ENCODE measurements around the gene GRIA1. TPM values are rescaled to one million over a fixed set of nuclear protein-coding genes. Genes with fewer than 3 reads are reported as not detected.

The GRIA1 gene
- total and polyA plus RNA-seq, 2 of the 13 experiments (the other 11 are each of a cell fraction or from before 2014, with no cell fraction given), result not detected

DNA sequence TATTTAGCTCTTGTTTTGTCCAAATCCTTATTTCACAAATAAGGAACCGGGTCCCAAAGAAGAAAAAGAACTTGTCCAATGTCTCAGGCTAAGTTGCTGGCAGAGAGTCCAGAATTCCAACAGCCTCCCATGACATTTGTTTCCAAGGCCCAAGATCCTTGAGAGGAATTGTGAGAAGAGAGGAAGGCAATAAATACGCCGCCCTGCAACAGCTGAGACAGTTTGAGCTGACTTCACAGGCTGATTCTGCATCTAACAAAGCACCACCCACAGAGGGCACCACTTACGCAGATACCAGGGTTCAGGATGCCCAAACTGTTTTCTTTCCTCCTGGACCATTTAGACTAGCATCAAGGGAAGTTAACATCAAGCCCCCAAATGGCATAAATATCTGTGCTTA, 336.9 kb downstream of the GRIA1 start:
- Histone ChIP-seq H3K4me3 (replicated peaks in 1 of 3; ENCODE audit: insufficient read depth in 1 of 3, low read depth in 2 of 3, low read length in 3 of 3) (no peak overlapping the region), H3K27ac (ENCODE audit: extremely low read length, insufficient read depth, low read length) (no peak overlapping the region), H3K36me3 (replicated peaks in 1 of 2; ENCODE audit: control insufficient read depth in 1 of 2, insufficient read depth in 2 of 2, low read length in 2 of 2) (no peaks in the 10 kb centered on the region), H3K79me2 (ENCODE audit: insufficient read depth, low read length) (no peaks in the 10 kb centered on the region), H3K4me2 (ENCODE audit: low read depth, low read length) (no peak overlapping the region), H3K9me3 (ENCODE audit: low read length) (no peaks in the 10 kb centered on the region), H4K20me1 (ENCODE audit: insufficient read depth, low read length) (no peaks in the 10 kb centered on the region), H3K27me3 (ENCODE audit: control insufficient read depth in 1 of 2, insufficient read depth in 2 of 2, low read length in 2 of 2) (peaks cover 0 to 1% of the 10 kb centered on the region in 2 experiments; a peak in 1 of 5 replicates), H3K9ac (ENCODE audit: insufficient read depth, low read depth, low read length) (no peak overlapping the region), H2AFZ (ENCODE audit: low read length) (no peak overlapping the region), H3K4me1 (ENCODE audit: insufficient read depth, low read length) (no peaks in the 10 kb centered on the region)
- intact Hi-C loops (cut with micrococcal nuclease; ENCODE audit: unreplicated experiment), result no loop called here
- in situ Hi-C loops (cut with HindIII; ENCODE audit: extremely low pct_ligation_motif_present, low pct_unique_long_range_greater_than_20kb), result no loop called here
- POLR2A ChIA-PET, result no interaction called here
- WGBS (ENCODE audit: low lambda C conversion rate), result 63% methylated on average over 3 of the region's 4 CpGs
- no peak for ATAC-seq
- no peak for DNase-seq (ENCODE audit: low spot score)
- BruUV-seq (replicated peaks), result no TSS peak
- FAIRE-seq, result no peak
- CTCF ChIA-PET (ENCODE audit: low intra/inter-chr PET ratio, low total read pairs), result no interaction called here
- TF ChIP-seq KAT7 (CRISPR knock-in tag; IDR thresholded peaks at IDR 0.05; ENCODE audit: borderline replicate concordance) (no peak), TCF7L2 (IDR thresholded peaks at IDR 0.05; ENCODE audit: low read depth, low read length) (no peak), JARID2 (CRISPR knock-in tag; IDR thresholded peaks at IDR 0.05; ENCODE audit: insufficient replicate concordance) (no peak), ZNF572 (CRISPR knock-in tag; IDR thresholded peaks at IDR 0.05) (no peak), TCF12 (IDR thresholded peaks at IDR 0.05) (no peak), TCF12 (CRISPR knock-in tag; IDR thresholded peaks at IDR 0.05) (no peak), STAG1 (CRISPR knock-in tag; IDR thresholded peaks at IDR 0.05) (no peak), ZNF12 (CRISPR knock-in tag; IDR thresholded peaks at IDR 0.05) (no peak), SIN3B (IDR thresholded peaks at IDR 0.05; ENCODE audit: low read length) (no peak), GTF3A (CRISPR knock-in tag; conservative IDR thresholded peaks at IDR 0.05) (no peak), ZBTB10 (CRISPR knock-in tag; IDR thresholded peaks at IDR 0.05; ENCODE audit: borderline replicate concordance) (no peak), KLF6 (CRISPR knock-in tag; IDR thresholded peaks at IDR 0.05) (no peak), CERS6 (CRISPR knock-in tag; IDR thresholded peaks at IDR 0.05) (no peak), ZNF7 (CRISPR knock-in tag; IDR thresholded peaks at IDR 0.05) (no peak), ZBTB33 (CRISPR knock-in tag; IDR thresholded peaks at IDR 0.05) (no peak)
- TF ChIP-seq, protein P1, sequence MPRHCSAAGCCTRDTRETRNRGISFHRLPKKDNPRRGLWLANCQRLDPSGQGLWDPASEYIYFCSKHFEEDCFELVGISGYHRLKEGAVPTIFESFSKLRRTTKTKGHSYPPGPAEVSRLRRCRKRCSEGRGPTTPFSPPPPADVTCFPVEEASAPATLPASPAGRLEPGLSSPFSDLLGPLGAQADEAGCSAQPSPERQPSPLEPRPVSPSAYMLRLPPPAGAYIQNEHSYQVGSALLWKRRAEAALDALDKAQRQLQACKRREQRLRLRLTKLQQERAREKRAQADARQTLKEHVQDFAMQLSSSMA (CRISPR knock-in tag; IDR thresholded peaks at IDR 0.05), result no peak
